Measurements from ENCODE around the gene KDF1.
A peak's percentile ranks its signal among the peaks of the same experiment; 100 is the strongest.

Gene KDF1

DNA sequence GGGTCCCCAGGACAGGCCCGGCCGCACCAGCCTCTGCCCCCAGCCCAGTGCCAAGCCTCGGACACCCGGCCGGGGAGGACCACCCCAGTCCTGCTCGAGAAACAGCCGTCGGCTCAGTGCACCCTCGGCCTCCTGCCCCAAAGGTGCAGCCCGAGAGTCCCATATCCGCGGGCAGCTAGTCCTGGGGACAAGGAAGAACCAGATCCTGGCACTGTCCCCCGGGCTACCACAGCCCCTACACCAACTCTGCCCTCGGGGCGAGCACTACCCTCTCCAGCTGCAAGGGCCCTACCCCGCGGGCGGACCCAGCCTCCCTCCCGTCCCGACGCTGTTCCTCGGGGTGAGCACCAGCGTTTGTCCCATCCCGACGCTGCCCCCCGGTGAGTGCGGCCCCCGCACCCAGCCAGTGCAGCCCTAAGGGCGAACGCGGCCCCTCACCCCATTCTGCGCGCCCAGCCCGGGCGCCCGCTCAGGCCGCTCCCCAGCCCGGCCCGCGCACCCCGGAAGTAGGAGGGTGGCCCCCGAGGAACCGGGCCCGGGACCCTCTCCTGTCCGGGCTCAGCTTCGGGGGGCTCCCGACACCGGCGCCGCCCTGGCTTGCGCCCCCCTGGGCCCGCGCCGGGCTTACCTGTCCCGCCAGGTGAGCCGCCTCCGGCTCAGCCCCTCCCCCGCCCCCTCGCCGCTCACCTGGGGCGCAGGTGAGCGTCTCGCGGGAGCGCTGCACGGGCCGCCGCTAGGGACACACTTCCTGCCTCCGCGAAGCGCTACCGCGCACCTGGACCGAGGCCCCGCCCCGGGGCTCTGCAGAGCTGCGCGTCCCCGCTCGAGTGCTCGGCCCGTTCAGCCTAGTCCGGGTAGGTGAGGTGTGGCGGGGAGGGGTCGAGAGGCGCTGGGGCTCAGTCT is at the start of gene KDF1:
Gene KDF1, minus strand, starts transcription at position 747 of the 903 bp plus-strand sequence. CDS start 8,088 bp downstream, outside the sequence.
- peak; percentile 70 for DNase-seq

DNA sequence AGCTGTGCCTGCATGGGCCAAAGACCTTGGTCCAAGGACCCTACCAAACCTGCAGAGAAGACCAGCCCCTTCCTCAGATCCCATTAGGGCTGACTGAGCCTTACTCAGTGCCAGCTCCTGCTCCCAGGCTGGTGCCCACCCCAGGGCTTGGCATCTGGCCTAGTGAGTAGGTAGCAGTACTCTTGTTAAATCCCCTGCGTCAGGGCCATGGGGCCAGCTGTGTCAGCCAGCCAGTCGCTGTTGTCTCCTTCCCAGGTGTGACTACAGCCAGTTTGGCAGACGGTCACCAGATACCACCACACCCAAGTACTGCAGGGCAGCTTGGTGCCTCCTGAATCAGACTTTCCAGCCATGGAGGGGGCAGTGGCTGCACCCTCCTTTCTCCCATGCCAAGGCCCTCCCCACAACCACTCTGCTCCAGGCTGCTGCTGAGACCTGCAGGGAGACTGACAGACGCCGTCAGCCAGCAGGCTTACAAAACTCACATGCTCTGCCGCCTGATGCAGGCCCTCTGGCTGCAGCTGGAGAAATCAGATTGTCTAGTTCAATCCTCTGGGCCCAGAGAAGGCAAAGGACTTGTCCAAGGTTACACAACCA is 49.4 kb upstream of the KDF1 start:
- no peak for DNase-seq

- no peak for DNase-seq
These were observed 47.8 kb upstream of the KDF1 start for GRCh38 chr1:27007909-27008582.

- no peak for DNase-seq
These were observed 46.4 kb upstream of the KDF1 start for GRCh38 chr1:27006683-27007082.

- no peak for DNase-seq
These were observed 45.6 kb upstream of the KDF1 start for GRCh38 chr1:27005648-27006496.

GRCh38 chr1:27005166-27005530 is 44.9 kb upstream of the KDF1 start:
- no peak for DNase-seq

- no peak for DNase-seq
These were observed 44.4 kb upstream of the KDF1 start for GRCh38 chr1:27004471-27005165.

- no peak for DNase-seq
These were observed 43.6 kb upstream of the KDF1 start for GRCh38 chr1:27003745-27004470.

DNA sequence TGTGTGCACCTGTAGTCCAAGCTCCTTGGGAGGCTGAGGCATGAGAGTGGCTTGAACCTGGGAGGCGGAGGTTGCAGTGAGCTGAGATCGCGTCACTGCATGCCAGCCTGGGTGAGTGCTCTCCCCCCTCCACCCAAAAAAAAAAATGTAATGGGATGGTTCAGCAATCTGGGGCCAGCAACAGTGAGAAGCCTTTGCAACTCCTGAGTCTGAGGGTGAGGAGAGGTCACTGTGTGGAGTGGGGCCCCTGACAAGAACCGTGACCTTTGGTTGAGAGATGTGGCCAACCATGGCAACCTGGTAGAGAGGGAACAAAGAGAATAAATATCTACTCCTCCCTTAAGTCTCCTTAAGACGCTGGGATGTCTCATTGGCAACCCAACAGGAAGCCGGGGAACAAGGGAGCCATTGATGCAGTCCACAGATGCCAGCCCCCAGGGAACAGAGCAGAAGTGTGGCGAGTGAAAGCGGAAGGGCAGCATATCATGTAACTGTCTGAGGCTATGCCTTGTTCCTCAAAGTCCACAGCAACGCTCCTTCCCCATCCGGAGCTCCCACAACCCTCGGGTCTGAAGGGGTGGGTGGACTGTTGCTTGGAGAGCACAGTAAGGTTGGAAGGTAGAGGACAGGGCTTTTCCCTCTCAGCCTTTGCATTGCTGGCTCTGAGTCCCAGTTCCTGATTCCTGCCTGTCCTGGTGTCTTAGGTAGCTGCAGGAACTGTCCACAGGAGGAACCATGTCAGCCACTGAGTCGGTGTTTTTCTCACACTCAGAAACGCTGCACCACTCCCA is 41.5 kb upstream of the KDF1 start:
- DNase-seq = no peak

DNA sequence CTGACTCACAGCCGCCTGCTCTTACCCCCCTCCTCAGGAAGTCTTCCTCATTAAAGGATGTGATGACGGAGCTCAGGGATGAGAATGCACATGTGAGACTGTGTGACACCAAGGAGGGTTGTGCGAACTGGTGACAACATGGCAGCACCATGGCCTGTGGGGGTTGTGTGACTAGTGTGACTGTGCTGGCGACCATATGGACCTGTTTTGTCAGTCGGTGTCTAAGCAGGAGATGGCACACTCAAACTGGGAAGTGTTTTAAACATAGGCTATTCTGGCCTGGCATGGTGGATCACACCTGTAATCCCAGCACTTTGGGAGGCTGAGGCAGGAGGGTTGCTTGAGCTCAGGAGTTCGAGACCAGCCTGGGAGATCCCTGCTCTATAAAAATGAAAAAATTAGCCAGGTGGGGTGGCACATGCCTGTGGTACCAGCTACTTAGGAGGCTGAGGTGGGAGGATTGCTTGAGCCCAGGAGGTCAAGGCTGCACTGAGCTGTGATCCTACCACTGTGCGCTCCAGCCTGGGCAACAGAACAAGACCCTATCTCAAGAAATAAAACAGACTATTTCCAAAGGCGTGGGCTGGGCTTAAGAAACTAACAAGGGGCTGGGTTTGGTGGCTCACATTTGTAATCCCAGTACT is 40.7 kb upstream of the KDF1 start:
- DNase-seq = no peak

GRCh38 chr1:27000090-27000816 is 40.0 kb upstream of the KDF1 start:
- DNase-seq = no peak

DNA sequence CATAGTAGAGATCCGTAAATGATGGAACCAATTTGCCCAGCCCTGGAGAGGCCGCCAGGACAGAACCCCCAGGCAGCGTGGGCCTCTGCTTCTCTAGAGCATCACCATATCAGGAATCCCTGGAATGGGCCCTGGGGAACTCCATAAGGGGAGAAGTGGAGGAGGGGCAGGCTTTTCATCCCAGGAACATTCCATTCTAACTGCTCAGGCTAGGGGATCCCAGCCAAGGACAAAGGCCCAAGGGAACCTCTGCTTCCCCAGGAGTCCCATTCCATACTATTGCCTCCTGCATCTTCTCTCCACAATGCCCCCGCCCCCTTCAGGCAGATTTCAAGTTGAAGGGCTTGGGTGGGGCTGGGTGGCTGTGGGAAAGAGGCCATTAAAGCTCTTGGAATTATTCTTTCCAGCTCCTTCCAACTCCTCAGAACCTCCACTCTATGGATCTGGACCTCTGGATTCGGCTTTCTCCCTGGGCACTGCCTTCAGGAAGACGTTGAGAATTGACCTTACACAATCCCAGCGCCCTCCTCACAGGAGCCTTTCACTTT is 39.2 kb upstream of the KDF1 start:
- no peak for DNase-seq

- no peak for DNase-seq
These were observed 38.4 kb upstream of the KDF1 start for GRCh38 chr1:26998429-26999300.

DNA sequence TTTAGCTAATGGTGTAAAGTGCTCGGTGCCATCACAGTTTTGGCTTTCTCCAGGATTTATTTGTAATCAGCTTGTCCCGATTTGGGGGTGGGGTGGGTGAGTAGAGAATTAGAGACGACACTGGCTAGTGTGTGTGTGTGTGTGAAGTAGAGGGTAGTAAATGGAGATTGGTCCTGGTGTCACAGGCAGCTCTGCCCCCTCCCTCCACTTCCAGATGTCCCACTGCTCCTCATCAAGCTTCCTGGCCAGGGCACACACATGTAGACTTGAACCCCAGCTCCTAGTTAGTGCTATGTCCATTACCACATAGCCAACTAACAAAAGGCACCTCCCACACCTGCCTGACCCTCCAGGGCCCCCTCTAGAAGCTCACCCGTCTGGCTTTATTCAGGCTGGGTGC is 36.4 kb upstream of the KDF1 start:
- no peak for DNase-seq

DNA sequence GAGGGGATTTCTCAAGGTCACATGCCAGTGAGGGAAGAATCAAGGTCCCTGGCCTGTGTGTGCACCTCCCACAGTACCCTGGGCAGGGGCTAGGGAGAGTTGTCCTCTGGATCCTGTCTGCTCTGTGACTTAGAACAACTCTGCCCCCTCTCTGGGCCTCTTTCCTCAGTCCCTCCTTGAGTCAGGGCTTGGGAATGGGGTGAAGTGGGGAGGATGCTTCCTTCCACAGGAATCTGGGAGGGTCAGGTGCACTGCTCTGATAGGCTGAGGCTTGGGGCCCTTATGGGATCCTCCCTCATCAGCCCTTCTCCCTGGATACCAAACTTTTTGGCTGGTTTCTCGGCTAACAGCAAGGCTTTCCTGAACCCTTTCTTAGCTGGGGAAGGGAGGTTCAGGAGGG is 35.8 kb upstream of the KDF1 start:
- no peak for DNase-seq

DNA sequence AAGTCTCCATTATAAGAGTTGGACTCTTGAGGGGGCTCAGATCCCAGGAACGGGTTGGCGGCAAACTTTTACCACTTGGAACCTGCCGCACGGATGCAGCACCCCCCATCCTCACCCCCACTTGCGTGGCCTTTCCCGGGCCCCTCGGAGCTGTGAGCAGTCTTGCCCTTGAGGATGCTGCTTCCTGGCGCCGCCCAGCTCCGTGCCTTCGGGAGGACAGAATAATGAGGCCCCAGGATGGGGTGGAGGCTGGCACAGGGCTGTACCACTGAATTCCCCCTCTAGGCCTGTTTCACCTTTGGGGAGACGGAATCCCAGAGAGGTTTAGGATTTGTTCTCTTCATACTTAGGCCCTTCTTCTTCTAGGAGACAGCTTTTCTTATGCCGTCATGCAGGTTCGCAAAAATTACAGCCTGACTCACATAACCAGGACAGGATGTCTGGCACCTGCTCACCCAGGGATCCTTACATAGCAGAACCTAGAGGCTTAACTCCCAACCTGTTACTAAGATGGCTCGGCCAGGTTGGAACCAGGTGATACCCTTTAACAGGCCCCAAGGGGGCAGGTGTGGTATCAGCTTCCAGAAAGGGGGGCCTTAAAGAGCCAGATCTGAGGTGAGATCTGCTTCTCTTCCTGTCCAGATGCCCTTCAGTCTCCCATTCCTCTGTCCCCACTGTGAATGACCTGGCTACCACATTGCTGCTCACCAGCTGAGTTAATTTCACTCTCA is 34.7 kb upstream of the KDF1 start:
- peak; percentile 76 for DNase-seq

DNA sequence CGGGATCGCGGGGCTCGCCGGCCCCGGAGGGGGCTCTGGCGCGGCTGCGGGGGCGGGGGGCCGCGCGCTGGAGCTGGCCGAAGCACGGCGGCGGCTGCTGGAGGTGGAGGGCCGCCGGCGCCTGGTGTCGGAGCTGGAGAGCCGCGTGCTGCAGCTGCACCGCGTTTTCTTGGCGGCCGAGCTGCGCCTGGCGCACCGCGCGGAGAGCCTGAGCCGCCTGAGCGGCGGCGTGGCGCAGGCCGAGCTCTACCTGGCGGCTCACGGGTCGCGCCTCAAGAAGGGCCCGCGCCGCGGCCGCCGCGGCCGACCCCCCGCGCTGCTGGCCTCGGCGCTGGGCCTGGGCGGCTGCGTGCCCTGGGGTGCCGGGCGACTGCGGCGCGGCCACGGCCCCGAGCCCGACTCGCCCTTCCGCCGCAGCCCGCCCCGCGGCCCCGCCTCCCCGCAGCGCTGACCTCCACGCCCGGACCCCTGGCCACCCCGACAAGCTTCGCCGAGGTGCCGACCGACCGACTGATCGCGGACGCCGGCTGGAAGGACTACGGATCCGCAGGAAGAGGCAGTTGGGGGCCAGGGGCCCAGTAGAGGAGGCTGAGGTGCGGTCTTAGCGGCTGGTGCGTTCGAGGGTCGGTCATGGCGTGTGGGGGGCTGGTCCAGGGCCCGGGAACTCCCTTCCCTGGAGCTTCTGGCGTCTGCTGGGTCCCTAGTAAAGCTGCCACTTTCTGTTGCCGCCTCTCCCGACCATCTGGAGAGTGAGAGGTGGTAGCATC is 33.9 kb upstream of the KDF1 start:
- peak; percentile 7 for DNase-seq

Data from DMS79 (cell line).